ENCODE results near the gene GLT1D1.

GRCh38 chr12:128906485-128907137, 53.3 kb downstream of the GLT1D1 start:
- TF ChIP-seq CTCF (IDR thresholded peaks at IDR 0.05) = no peak
- TF ChIP-seq EP300 (IDR thresholded peaks at IDR 0.05) = no peak
- no peak for TF ChIP-seq POLR2AphosphoS5 (IDR thresholded peaks at IDR 0.05)
